ENCODE results near the gene PSG7. TPM values are rescaled to one million over a fixed set of nuclear protein-coding genes. Genes with fewer than 3 reads are reported as not detected.
"Not testable (repeated sequence)": the region's sequence is repeated elsewhere in the genome, so short reads cannot be mapped to it uniquely, and the experiment has no call there.

Gene PSG7
- total RNA-seq, 8 experiments from 2014 or later: 0.09 to 0.71 (median 0.22) TPM; not detected in 4

DNA sequence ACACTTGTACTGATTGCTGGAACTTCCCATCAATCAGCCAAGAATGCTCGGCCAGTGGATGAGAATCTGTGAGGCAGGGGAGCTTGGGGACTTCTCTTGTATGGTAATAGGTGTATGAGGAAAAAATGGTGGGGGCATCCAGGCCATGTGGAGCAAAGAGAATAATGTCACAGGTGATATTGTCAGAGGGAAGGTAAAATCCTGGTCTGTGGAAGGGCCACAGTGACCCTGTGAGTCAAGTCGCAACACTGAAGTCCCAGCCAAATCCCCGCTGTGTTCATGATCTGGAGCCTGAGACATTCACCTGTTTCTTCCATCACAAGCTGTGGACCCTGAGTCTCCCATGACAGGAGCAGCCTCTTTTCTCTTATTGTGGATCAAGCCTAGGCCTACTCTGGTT, 8.1 kb downstream of the PSG7 start:
- Histone ChIP-seq H3K4me1 (replicated peaks in 1 of 2) (no peaks in the 10 kb centered on the region), H3K27ac (no peak overlapping the region), H3K4me3 (no peak overlapping the region)
- in situ Hi-C loops (cut with MboI; ENCODE audit: low pct_unique_long_range_greater_than_20kb in 2 of 9, low sequenced_read_pairs in 9 of 9, unreplicated experiment in 9 of 9): no loop called here
- no peak for ATAC-seq (replicated peaks in 6 of 8)
- 34 to 100% (median 65%) methylated on average over 1 to 3 of the region's 3 CpGs; no CpG with 5 or more reads in 6 of the 10 experiments for WGBS, 10 experiments

DNA sequence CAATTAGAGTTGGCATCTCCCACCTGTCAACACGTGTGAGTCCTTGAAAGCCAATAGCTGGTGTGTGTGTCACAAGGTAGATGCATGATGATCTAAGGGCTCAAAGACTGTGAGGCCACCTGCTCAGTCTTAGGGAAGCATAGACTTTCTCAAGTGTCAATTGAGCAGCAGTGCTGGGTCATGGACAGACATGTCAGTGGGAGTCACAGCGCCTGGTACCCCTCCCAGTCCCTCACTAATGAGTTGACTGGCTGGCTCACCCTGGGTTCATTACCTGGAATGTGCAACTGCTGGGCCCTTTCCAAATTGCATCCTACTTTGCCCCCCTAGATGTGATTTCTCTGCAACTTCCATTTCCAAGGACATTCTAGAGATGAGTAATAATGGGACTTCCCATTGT, 10.2 kb downstream of the PSG7 start:
- H3K27ac ChIP-seq: no peak overlapping the region
- H3K4me3 ChIP-seq: no peak overlapping the region
- in situ Hi-C loops (cut with MboI; ENCODE audit: low pct_unique_long_range_greater_than_20kb in 2 of 9, low sequenced_read_pairs in 9 of 9, unreplicated experiment in 9 of 9): no loop called here
- no peak for ATAC-seq (replicated peaks in 6 of 8)
- H3K4me1 ChIP-seq (replicated peaks in 1 of 2): no peaks in the 10 kb centered on the region
- 0 to 40% (median 0%) methylated on average over 1 to 2 of the region's 2 CpGs; no CpG with 5 or more reads in 7 of the 10 experiments for WGBS, 10 experiments

DNA sequence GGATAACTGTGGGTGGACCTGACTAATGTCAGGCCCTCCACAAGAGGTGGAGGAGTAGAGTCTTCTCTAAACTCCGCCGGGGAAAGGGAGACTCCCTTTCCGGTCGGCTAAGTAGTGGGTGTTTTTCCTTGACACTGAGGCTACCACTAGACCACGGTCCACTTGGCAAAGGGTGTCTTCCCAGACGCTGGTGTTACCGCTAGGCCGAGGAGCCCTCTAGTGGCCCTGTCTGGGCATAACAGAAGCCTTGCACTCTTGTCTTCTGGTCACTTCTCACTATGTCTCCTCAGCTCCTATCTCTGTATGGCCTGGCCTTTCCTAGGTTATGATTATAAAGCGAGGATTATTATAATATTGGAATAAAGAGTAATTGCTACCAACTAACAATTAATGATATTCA, 13.9 kb downstream of the PSG7 start:
- in situ Hi-C loops (cut with MboI; ENCODE audit: low pct_unique_long_range_greater_than_20kb in 2 of 9, low sequenced_read_pairs in 9 of 9, unreplicated experiment in 9 of 9); H3K27ac ChIP-seq; H3K4me1 ChIP-seq (replicated peaks in 1 of 2); ATAC-seq (replicated peaks in 6 of 8); H3K4me3 ChIP-seq: not testable (repeated sequence)
- WGBS, 10 experiments: 0 to 80% (median 10%) methylated on average over 1 to 8 of the region's 9 CpGs; no CpG with 5 or more reads in 4 of the 10 experiments

DNA sequence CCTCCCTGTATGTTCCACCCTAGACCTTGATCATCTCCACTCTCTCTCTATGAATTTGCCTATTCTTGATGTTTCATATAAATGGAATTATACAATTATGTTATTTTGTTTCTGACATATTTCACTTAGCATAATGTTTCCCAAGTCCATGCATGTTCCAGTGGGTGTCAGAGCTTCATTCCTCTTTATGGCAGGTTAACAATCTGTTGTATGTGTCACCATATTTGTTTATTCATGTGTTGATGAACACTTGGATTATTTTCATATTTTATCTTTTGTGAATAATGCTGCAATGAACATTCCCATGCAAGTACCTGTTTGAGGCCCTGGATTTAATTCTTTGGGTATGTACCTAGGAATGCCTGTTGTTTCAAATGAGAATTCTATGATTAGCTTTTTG, 16.0 kb downstream of the PSG7 start:
- ATAC-seq (replicated peaks in 6 of 8); H3K27ac ChIP-seq; H3K4me1 ChIP-seq (replicated peaks in 1 of 2); H3K4me3 ChIP-seq; in situ Hi-C loops (cut with MboI; ENCODE audit: low pct_unique_long_range_greater_than_20kb in 2 of 9, low sequenced_read_pairs in 9 of 9, unreplicated experiment in 9 of 9): not testable (repeated sequence)

DNA sequence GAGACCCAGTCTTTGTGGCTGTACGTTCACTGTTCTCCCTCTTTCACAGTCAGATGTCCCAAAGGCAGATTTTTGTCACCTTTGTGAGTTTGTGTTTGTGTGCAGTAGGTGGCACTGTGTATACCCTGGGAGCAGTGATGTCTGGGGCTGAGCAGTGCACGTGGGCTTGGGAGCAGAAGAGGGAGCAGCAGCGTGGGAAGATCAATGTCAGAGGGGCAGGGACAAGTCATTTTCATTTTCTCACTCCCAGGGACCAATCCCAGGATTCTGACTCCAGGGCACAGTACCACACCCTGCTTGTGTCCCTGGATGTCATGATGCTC, 17.3 kb downstream of the PSG7 start:
- no peak overlapping the region for H3K27ac ChIP-seq
- 0% methylated on average over 1 of the region's 3 CpGs; no CpG with 5 or more reads in 8 of the 10 experiments for WGBS, 10 experiments
- in situ Hi-C loops (cut with MboI; ENCODE audit: low pct_unique_long_range_greater_than_20kb in 2 of 9, low sequenced_read_pairs in 9 of 9, unreplicated experiment in 9 of 9): no loop called here

DNA sequence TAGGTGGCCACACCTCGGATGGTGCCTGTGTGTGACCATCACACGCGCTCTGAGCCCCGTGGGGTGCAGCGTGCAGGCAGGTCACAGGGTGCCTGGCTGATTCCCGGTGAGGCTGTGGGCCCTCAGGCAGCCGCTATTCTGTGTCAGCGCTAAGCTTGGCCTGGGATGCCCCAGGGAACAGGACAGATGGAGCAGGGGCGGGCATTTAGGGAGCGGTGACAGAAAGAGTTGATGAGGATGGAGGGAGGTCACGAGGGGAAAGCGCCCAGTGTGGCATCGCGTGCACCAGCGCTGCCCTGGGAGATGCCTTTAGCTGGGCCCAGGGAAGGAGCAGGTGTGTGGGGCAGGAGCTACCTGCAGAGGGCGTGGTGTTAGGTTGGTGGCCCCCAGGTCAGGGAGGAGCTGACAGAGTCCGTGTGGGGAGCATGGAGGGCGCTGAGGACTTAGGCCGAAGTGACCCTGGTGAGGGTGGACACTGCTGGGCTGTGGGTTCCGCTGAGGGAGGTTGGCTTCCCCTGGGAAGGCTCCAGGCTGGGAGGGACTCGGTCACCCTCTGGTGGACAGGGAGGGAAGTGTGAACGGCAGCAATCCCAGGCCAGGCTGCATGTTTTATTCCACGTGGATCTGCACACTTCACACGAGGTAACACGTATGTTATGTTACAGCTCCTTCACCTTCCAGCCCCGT, 17.8 kb downstream of the PSG7 start:
- H3K4me3 ChIP-seq; H3K27ac ChIP-seq; in situ Hi-C loops (cut with MboI; ENCODE audit: low pct_unique_long_range_greater_than_20kb in 2 of 9, low sequenced_read_pairs in 9 of 9, unreplicated experiment in 9 of 9); H3K4me1 ChIP-seq (replicated peaks in 1 of 2); ATAC-seq (replicated peaks in 6 of 8): not testable (repeated sequence)
- WGBS, 10 experiments: 0 to 80% (median 55%) methylated on average over 1 to 4 of the region's 26 CpGs; no CpG with 5 or more reads in 3 of the 10 experiments

More for the DNA sequence above, 17.3 kb downstream of the PSG7 start:
- Histone ChIP-seq H3K4me3 (no peak overlapping the region), H3K4me1 (replicated peaks in 1 of 2) (no peaks in the 10 kb centered on the region)
- no peak for ATAC-seq (replicated peaks in 6 of 8)

DNA sequence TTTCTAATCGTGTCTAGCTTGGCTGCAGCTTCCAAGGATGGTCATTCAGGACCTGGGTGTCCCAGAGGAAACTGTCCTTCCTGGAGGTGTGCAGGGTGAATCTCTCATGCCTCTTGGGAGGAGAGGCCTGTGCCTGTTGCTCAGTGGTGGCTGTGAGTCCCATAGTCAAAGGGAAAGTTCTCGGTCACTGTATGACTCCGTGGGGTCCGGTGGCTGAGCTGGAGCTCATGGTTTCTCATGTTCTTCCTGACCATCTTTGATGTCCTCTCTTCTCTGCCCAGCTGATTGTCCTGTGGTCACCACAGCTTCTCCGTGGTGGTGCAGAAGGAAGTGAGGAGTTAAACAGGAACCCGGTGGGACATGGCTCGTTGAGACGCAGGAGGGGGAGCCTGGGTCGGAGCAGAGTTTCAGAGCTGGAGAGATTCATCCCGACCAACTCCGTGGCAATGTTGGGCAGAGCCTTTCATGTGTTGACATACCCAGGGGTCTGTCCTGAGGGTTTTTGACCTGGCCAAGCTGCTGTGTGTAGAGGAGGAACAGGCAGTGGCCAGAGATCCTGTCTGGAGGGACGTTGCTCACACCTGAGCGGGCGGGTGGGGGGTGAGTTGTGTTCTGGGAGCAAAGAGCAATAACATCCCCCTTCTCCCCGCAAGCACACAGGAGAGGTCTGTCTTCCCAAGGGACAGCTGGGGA, 18.5 kb downstream of the PSG7 start:
- H3K4me3 ChIP-seq; H3K27ac ChIP-seq; in situ Hi-C loops (cut with MboI; ENCODE audit: low pct_unique_long_range_greater_than_20kb in 2 of 9, low sequenced_read_pairs in 9 of 9, unreplicated experiment in 9 of 9); H3K4me1 ChIP-seq (replicated peaks in 1 of 2); ATAC-seq (replicated peaks in 6 of 8): not testable (repeated sequence)
- 27 to 100% (median 85%) methylated on average over 1 to 3 of the region's 15 CpGs; no CpG with 5 or more reads in 2 of the 10 experiments for WGBS, 10 experiments

DNA sequence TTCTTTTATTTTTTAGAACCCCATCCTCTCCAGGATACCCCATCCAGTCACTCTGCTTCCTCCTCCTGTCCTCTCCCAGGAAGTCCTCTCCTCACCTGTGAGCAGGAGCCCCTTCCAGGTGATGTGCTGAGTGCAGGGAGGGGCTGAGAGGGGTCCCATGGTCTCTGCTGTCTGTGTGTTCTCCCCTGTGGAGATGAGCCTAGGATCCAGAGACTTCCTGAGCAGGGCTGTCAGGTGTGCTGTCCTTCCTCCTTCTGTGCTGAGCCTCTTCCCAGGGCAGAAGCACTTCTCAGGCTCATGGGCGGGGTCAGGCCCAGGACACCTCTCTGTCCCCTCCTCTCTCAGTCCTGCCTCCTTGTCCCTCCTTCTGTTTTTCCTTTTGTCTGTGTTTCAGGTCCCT, 19.4 kb downstream of the PSG7 start, which contains the start of gene PSG6:
Gene PSG6 (minus strand): TSS at position 261 of the 400 bp plus-strand sequence. CDS start 102 bp downstream, at position 159.
- in situ Hi-C loops (cut with MboI; ENCODE audit: low pct_unique_long_range_greater_than_20kb in 2 of 9, low sequenced_read_pairs in 9 of 9, unreplicated experiment in 9 of 9); ATAC-seq (replicated peaks in 6 of 8); H3K4me3 ChIP-seq; H3K27ac ChIP-seq; H3K4me1 ChIP-seq (replicated peaks in 1 of 2): not testable (repeated sequence)
- WGBS, 10 experiments: no CpG with 5 or more reads among the region's 1 CpG

DNA sequence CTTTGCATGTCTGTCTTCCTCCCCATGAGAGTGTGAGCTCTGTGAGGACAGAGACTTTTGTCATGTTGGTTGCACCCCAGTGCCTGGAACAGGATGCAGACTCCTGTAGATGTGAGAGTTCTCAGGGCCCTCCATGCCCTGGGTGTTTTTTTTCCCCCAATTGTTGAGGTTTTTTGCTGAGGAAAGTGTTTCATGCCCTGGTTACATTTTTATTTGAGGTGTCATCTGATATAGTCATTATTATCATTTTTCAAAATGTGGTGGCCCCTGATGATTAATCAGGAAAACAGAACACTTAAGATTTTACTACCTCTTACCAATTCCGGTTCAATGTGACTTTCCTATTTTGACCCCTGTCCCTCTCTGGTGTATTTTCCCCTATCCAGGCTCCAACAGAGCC, 20.1 kb downstream of the PSG7 start:
- ATAC-seq (replicated peaks in 6 of 8); in situ Hi-C loops (cut with MboI; ENCODE audit: low pct_unique_long_range_greater_than_20kb in 2 of 9, low sequenced_read_pairs in 9 of 9, unreplicated experiment in 9 of 9); H3K4me3 ChIP-seq; H3K4me1 ChIP-seq (replicated peaks in 1 of 2); H3K27ac ChIP-seq: not testable (repeated sequence)
- WGBS, 10 experiments: 20 to 100% (median 52%) methylated on average over 1 of the region's 1 CpG; no CpG with 5 or more reads in 2 of the 10 experiments

DNA sequence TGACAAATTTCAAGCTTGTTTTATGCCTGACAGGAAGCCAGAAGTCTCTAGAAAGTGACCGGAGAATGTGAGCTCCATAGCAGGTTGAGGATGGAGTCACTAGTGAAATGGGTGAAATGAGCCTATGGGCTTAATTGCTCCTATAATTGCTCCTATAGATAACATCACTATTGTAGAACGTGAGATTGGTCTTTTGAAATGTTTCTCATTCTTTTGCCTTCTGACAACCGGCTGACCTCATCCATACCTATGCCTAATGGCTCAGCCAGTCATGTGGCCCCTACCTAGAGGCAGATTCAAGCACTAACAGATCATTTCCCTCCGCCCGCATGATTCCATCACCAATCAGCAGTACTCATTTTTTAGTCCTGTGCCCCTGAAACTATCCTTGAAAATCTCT, 23.5 kb downstream of the PSG7 start:
- in situ Hi-C loops (cut with MboI; ENCODE audit: low pct_unique_long_range_greater_than_20kb in 2 of 9, low sequenced_read_pairs in 9 of 9, unreplicated experiment in 9 of 9); H3K27ac ChIP-seq; ATAC-seq (replicated peaks in 6 of 8); H3K4me1 ChIP-seq (replicated peaks in 1 of 2); H3K4me3 ChIP-seq: not testable (repeated sequence)
- WGBS, 10 experiments: 17 to 100% (median 55%) methylated on average over 1 to 5 of the region's 5 CpGs; no CpG with 5 or more reads in 2 of the 10 experiments

DNA sequence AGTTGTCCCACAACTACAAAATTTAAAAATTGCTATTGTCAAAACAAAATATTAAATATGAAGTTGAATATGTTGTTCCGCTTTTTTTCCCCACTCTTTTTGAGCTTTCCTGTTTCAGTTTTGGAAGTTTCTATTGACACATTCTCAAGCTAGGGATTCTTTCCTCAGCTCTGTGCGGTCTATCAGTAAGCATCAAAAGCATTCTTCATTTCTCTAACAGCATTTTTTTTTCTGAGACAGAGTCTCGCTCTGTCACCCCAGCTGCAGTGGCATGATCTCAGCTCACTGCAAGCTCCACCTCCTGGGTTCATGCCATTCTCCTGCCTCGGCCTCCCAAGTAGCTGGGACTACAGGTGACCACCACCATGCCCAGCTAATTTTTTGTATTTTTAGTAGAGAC, 24.1 kb downstream of the PSG7 start:
- WGBS, 10 experiments: 27 to 100% (median 72%) methylated on average over 1 to 4 of the region's 4 CpGs; no CpG with 5 or more reads in 2 of the 10 experiments
- H3K4me1 ChIP-seq (replicated peaks in 1 of 2); ATAC-seq (replicated peaks in 6 of 8); in situ Hi-C loops (cut with MboI; ENCODE audit: low pct_unique_long_range_greater_than_20kb in 2 of 9, low sequenced_read_pairs in 9 of 9, unreplicated experiment in 9 of 9); H3K27ac ChIP-seq; H3K4me3 ChIP-seq: not testable (repeated sequence)

DNA sequence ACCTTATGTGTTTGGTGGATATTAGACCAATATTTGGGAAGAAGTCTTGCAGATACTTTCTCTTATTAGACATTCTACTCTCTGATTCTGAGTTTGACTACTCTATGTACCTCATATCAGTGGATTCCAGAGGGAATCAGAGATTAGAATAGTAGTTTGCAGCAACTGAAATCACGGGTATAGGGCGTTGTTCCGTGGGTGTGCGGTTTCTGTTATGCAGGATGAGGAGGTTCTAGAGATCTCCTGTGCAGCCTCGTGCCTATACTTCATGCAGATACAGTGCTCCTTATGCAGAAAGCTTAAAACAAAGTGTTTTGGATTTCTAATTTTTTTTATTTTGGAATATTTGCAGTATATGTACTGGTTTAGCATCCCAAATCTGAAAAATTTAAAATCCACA, 25.3 kb downstream of the PSG7 start:
- 0 to 80% (median 46%) methylated on average over 1 to 3 of the region's 5 CpGs; no CpG with 5 or more reads in 6 of the 10 experiments for WGBS, 10 experiments
- H3K4me3 ChIP-seq; H3K4me1 ChIP-seq (replicated peaks in 1 of 2); H3K27ac ChIP-seq; ATAC-seq (replicated peaks in 6 of 8); in situ Hi-C loops (cut with MboI; ENCODE audit: low pct_unique_long_range_greater_than_20kb in 2 of 9, low sequenced_read_pairs in 9 of 9, unreplicated experiment in 9 of 9): not testable (repeated sequence)

DNA sequence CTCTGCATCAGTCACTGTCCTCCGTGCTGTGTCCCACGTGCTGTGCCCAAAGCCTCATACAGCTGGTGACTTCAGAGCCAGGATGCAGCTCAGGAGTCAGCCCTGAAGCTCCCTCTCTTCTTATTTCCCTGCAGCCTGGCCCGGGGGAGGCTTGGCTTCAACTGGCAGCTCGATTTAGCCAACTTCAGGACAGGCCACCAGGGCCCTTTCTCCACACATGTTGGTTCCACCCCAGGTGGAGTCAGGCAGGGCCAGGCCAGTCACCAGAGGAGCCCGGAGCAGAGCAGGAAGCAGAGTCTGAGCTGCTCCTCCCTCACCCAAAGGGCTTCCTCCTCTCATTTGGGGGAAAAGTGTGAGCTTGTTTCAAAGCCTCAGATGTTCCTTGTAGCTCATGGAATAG, 30.8 kb downstream of the PSG7 start:
- in situ Hi-C loops (cut with MboI; ENCODE audit: low pct_unique_long_range_greater_than_20kb in 2 of 9, low sequenced_read_pairs in 9 of 9, unreplicated experiment in 9 of 9): not testable (repeated sequence)

More for the DNA sequence above, 30.8 kb downstream of the PSG7 start:
- H3K4me1 ChIP-seq (replicated peaks in 1 of 2); ATAC-seq (replicated peaks in 6 of 8); H3K27ac ChIP-seq; H3K4me3 ChIP-seq: not testable (repeated sequence)
- WGBS, 10 experiments: 0 to 82% (median 40%) methylated on average over 1 to 4 of the region's 5 CpGs; no CpG with 5 or more reads in 2 of the 10 experiments
